ENCODE measurements around the gene TM2D3.

GRCh38 chr15:101621961-101622360 lies 30.2 kb downstream of the TM2D3 start:
- TF ChIP-seq KDM1A (IDR thresholded peaks at IDR 0.05; ENCODE audit: borderline replicate concordance, low read length) (no peak), CTCF (IDR thresholded peaks at IDR 0.05; ENCODE audit: control extremely low read depth in 1 of 3, insufficient read depth in 1 of 3, low read depth in 1 of 3, low read length in 3 of 3) (no peak), POLR2A (IDR thresholded peaks at IDR 0.05; ENCODE audit: control extremely low read depth in 1 of 2, low read depth in 2 of 2, low read length in 2 of 2) (no peak), HDAC6 (IDR thresholded peaks at IDR 0.05; ENCODE audit: low read depth, low read length) (no peak), CHD1 (IDR thresholded peaks at IDR 0.05; ENCODE audit: low read depth, low read length) (no peak), TAF1 (IDR thresholded peaks at IDR 0.05; ENCODE audit: low read depth, low read length) (no peak), POLR2AphosphoS5 (IDR thresholded peaks at IDR 0.05; ENCODE audit: low read depth, low read length) (no peak), SP1 (IDR thresholded peaks at IDR 0.05; ENCODE audit: low read depth, low read length) (no peak), EZH2 (IDR thresholded peaks at IDR 0.05; ENCODE audit: low read depth, low read length, severe bottlenecking) (no peak), CHD2 (IDR thresholded peaks at IDR 0.05; ENCODE audit: low read length) (no peak), ZNF274 (IDR thresholded peaks at IDR 0.05; ENCODE audit: borderline replicate concordance, extremely low read depth, low read length) (no peak), CEBPB (IDR thresholded peaks at IDR 0.05; ENCODE audit: low read depth, low read length) (no peak), MAX (IDR thresholded peaks at IDR 0.05) (no peak), EP300 (IDR thresholded peaks at IDR 0.05; ENCODE audit: borderline replicate concordance in 1 of 2, low read depth in 2 of 2, low read length in 2 of 2) (no peak)
